ENCODE data around the gene ACTA2.

Gene ACTA2

DNA sequence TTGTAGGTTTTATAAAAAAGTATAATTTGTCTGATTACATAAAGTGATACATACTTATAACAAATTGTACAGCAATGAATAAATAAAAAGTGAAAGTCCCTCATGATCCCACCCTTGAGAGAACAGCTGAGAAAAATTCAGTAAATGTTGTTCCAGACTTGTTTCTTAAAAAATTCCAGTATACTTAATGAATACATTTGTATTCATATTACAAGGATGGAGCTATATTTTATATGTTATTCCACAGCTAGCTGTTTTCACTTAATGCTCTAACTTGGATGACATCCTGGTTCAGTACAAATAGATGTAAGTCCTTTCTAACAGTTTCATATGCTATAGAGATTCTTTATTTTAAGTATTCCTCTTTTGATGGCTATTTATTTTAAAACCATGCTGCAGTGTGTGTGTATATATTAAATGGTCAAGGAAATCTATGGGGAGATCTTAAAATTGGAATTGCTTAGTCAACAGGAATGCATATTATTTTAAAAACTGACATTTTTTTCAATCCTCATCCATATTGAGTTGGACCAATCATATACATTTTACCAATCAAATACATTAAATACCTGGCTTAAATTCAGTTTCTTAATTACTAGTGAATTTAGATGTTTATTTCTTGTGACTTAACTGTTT lies 63.6 kb downstream of the ACTA2 start:
- DNase-seq: no peak

DNA sequence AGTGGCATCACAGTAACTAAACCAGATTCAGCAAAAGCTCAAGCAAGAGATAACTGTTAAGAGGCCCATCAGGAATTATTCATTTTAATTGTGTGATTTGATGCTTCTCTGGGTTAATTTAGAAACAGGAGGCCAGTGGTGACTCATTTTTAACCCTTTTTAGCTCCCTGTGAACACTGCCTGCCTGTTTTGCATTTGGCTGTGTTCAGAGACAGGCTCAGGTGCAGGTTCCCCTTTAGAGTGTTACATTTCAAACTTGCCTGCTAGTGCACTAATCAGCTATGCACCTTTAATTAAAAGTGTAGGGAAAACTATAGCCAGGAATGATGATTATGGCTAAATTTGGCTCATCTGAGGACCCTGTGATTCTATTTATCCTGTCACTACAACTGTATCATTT lies 66.0 kb downstream of the ACTA2 start:
- no peak for DNase-seq
